Thymus (tissue), 14 donors: Measurements from ENCODE around the gene MRM1. TPM values are rescaled to one million over a fixed set of nuclear protein-coding genes. Genes with fewer than 3 reads are reported as not detected.

Experiments used
- DNase-seq, 9 donors: peaks; one replicate each; pipeline ENCODE4 v3.0.0-alpha.2; 2013; ENCODE audit warnings: low spot score in 9 of 9, low read depth in 6 of 9, missing footprints in 1 of 9
- H3K27ac ChIP-seq, 2 donors: one replicate each; pipeline ENCODE4 v1.5.1; 2013; ENCODE audit warnings: control low read depth in 1 of 2, low read depth in 1 of 2, low read length in 1 of 2, mild to moderate bottlenecking in 1 of 2, moderate library complexity in 1 of 2
- H3K27me3 ChIP-seq, 2 donors: one replicate each; pipeline ENCODE4 v1.5.1; 2013; ENCODE audit warnings: low read length in 1 of 2; ENCODE audit not compliant: control insufficient read depth in 2 of 2, insufficient read depth in 1 of 2
- H3K36me3 ChIP-seq, 2 donors: one replicate each; pipeline ENCODE4 v1.5.1; 2013; ENCODE audit warnings: low read length in 1 of 2, mild to moderate bottlenecking in 1 of 2, moderate library complexity in 1 of 2; ENCODE audit not compliant: control insufficient read depth in 2 of 2, insufficient read depth in 2 of 2
- H3K4me1 ChIP-seq, 2 donors: one replicate each; pipeline ENCODE4 v1.5.1; 2013; ENCODE audit warnings: low read length in 2 of 2; ENCODE audit not compliant: control insufficient read depth in 2 of 2, insufficient read depth in 2 of 2
- H3K4me3 ChIP-seq, 2 donors: one replicate each; pipeline ENCODE4 v1.5.1; 2013; ENCODE audit warnings: low read length in 2 of 2, control low read depth in 1 of 2, mild to moderate bottlenecking in 1 of 2
- H3K9me3 ChIP-seq, 2 donors: one replicate each; pipeline ENCODE4 v1.5.1; 2013; ENCODE audit warnings: low read length in 1 of 2, mild to moderate bottlenecking in 1 of 2; ENCODE audit not compliant: control insufficient read depth in 2 of 2, insufficient read depth in 1 of 2
- WGBS: extraction: QIAGEN DNeasy Blood & Tissue Kit; methylation state at CpG from one replicate; pipeline ENCODE4 v1.1.7; 2013; 5-methylcytosine and 5-hydroxymethylcytosine counted together
- long read RNA-seq, 10 donors: transcript quantifications; one replicate each; lab custom pipeline, GENCODE V29; 2026
- polyA plus RNA-seq: library from polyadenylated mRNA; stranded (reverse); fragments of 200-250 nt; gene quantifications from one replicate; pipeline ENCODE4 v1.2.3, GENCODE V29; 2013
- total RNA-seq: library from RNA; stranded (reverse); fragments of 120-200 nt; gene quantifications from one replicate; pipeline ENCODE4 v1.2.4, GENCODE V29; 2013
- donor health status: healthy.

The MRM1 gene, protein sequence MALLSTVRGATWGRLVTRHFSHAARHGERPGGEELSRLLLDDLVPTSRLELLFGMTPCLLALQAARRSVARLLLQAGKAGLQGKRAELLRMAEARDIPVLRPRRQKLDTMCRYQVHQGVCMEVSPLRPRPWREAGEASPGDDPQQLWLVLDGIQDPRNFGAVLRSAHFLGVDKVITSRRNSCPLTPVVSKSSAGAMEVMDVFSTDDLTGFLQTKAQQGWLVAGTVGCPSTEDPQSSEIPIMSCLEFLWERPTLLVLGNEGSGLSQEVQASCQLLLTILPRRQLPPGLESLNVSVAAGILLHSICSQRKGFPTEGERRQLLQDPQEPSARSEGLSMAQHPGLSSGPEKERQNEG
- 4.9 TPM for total RNA-seq
- 6.2 TPM for polyA plus RNA-seq
- long read RNA-seq, donor 1 = 0 reads
- long read RNA-seq, donor 2 = 0 reads
- long read RNA-seq, donor 3, partial matches to known transcripts = 0 of 2 reads
- long read RNA-seq, donor 3, other reads (novel, unspliced or antisense) = 0 of 2 reads
- long read RNA-seq, donor 4 = 0 reads
- long read RNA-seq, donor 5, partial matches to known transcripts = 0 of 4 reads
- long read RNA-seq, donor 5, other reads (novel, unspliced or antisense) = 0 of 4 reads
- long read RNA-seq, donor 6, partial matches to known transcripts = 0 of 3 reads
- long read RNA-seq, donor 6, other reads (novel, unspliced or antisense) = 0 of 3 reads
- long read RNA-seq, donor 7 = 0 reads
- long read RNA-seq, donor 8 = 0 reads
- long read RNA-seq, donor 9, partial matches to known transcripts = 0 of 1 reads
- long read RNA-seq, donor 9, other reads (novel, unspliced or antisense) = 0 of 1 reads
- long read RNA-seq, donor 10, partial matches to known transcripts = 0 of 4 reads
- long read RNA-seq, donor 10, other reads (novel, unspliced or antisense) = 0 of 4 reads

DNA sequence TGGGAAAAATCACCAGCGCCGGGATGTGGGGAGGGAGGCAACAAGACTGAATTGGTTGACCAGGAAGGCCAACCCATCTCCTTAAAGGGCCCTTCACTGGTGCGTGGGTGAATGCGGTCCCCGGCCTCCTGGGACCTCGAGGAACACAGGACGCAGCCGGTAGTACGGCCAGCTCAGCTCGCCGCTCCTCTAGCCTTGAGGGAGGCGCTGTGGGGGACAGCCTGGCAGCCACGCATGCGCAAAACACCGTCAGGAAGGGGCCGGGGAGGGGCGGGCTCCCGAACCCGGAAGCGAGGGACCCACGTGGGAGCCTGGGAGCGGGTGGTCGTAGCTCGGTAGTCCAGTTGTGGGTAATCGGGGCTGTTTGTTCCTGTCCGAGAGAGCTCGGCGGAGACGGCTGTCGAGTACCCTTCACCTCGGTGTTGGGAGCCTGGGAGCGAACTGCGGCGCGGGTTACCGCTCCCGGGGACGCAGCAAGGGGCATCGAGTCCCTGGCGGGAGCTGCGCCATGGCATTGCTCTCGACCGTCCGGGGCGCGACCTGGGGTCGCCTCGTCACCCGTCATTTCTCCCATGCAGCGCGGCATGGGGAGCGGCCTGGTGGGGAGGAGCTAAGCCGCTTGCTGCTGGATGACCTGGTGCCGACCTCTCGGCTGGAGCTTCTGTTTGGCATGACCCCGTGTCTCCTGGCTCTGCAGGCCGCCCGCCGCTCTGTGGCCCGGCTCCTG lies at the start of gene MRM1:
Gene MRM1, plus strand, starts transcription at position 281 of the 727 bp plus-strand sequence. Its CDS starts 228 bp downstream, at position 509.
- peaks cover 0 to 10% of the 10 kb centered on the region in 2 donors for H3K27me3 ChIP-seq
- peak within 1 kb of the TSS; percentile 71 to 82 for H3K27ac ChIP-seq
- no peaks in the 10 kb centered on the region for H3K36me3 ChIP-seq
- peaks cover 0 to 2% of the 10 kb centered on the region in 2 donors for H3K9me3 ChIP-seq
- peak; percentile 64 to 91 (median 84) for DNase-seq
- H3K4me1 ChIP-seq = peaks cover 11 to 20% of the 10 kb centered on the region in 2 donors
- WGBS = under 1% methylated on average over 60 of the region's 60 CpGs
- H3K4me3 ChIP-seq = peak within 1 kb of the TSS; percentile 83 to 91

DNA sequence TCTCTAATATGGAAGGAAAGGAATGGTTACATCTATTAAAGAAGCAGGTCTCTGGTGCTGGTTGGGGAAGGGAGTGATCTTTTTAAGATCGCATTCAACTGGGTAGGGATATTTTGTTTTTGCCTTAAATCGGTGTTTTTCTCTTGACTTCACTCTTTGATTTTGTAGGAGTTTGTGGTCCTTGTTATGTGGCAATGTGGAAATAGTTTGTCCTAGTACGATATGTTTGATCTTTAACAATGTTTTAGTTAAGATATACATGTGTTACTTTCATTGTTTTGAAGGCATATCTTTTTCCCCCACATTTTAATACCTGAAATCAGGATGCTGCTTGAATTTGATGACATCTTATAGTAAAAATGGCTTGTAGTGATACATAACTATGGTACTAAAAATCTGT lies 47.9 kb upstream of the MRM1 start:
- no peak overlapping the region for H3K4me3 ChIP-seq
- H3K36me3 ChIP-seq = peaks cover 20 to 30% of the 10 kb centered on the region in 2 donors
- no peaks in the 10 kb centered on the region for H3K27me3 ChIP-seq
- 51% methylated on average over 3 of the region's 3 CpGs for WGBS
- H3K4me1 ChIP-seq = peaks cover 0 to 5% of the 10 kb centered on the region in 2 donors
- H3K27ac ChIP-seq = no peak overlapping the region
- no peaks in the 10 kb centered on the region for H3K9me3 ChIP-seq
- DNase-seq = no peak

DNA sequence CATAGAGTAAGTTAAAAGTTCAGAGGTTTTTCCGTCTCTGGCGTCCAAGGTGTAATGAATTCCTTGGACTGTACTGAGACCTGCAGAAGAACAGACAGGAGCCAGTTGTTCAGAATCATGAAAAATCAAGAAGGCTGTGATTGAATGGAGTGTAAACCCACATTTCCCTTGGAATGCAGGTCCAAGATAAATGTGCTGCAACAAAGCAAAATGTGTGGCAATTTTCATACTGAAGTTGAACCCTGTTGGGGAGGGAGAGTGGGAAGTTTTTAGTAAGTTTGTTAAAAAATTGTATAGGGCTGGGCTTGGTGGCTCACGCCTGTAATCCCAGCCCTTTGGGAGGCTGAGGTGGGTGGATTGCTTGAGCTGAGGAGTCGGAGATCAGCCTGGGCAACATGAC lies 35.3 kb upstream of the MRM1 start:
- 97% methylated on average over 4 of the region's 4 CpGs for WGBS
- no peaks in the 10 kb centered on the region for H3K4me1 ChIP-seq
- DNase-seq = no peak
- H3K9me3 ChIP-seq = no peaks in the 10 kb centered on the region
- H3K4me3 ChIP-seq = no peak overlapping the region
- peaks cover 57 to 73% of the 10 kb centered on the region in 2 donors for H3K36me3 ChIP-seq
- H3K27me3 ChIP-seq = no peaks in the 10 kb centered on the region
- no peak overlapping the region for H3K27ac ChIP-seq

DNA sequence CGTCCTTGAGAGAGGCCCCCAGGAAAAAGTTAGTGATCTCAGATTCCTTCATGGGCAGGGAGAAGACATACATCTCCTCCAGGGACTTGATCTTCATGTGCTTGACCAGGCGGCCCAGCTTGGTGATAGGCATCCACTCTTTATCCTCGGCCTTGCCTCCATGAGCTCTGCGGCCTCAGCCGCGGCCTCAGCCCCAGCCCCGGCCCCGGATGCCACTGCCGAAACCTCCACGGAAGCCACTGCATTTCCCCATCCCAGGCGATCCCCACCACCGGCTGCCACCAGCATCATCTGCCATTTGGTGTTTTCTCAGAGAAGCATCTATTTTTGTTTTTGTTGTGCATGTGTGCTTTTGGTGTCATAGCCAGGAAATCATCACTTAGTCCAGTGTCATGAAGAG lies 26.4 kb upstream of the MRM1 start:
- no peaks in the 10 kb centered on the region for H3K27me3 ChIP-seq
- no peaks in the 10 kb centered on the region for H3K4me1 ChIP-seq
- H3K4me3 ChIP-seq = no peak overlapping the region
- H3K9me3 ChIP-seq = no peaks in the 10 kb centered on the region
- H3K36me3 ChIP-seq = peaks cover 50 to 62% of the 10 kb centered on the region in 2 donors
- DNase-seq = no peak
- no peak overlapping the region for H3K27ac ChIP-seq
- 98% methylated on average over 12 of the region's 12 CpGs for WGBS

DNA sequence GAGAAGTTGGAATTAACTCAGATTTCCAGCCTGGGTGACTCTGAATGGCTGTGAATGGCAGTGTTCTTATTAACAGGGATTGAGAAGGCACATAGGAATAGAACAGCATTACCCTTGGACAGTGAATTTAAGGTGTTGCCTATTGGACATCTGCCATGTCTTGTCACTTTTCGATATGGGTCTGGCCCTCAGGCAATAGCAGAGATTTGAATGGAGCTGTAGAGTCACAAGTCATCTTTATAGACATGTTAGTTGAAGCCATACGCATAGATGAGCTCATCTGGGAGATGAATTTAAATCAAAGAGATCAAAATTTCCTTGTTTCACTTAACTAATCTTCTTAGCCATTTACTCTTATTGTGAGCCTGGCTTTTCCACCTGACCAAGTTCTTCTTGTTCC lies 24.6 kb upstream of the MRM1 start:
- Histone ChIP-seq H3K9me3 (no peaks in the 10 kb centered on the region), H3K27me3 (no peaks in the 10 kb centered on the region), H3K4me3 (no peak overlapping the region), H3K27ac (no peak overlapping the region), H3K36me3 (peaks cover 44 to 65% of the 10 kb centered on the region in 2 donors), H3K4me1 (no peaks in the 10 kb centered on the region)
- 96% methylated on average over 2 of the region's 2 CpGs for WGBS
- no peak for DNase-seq

DNA sequence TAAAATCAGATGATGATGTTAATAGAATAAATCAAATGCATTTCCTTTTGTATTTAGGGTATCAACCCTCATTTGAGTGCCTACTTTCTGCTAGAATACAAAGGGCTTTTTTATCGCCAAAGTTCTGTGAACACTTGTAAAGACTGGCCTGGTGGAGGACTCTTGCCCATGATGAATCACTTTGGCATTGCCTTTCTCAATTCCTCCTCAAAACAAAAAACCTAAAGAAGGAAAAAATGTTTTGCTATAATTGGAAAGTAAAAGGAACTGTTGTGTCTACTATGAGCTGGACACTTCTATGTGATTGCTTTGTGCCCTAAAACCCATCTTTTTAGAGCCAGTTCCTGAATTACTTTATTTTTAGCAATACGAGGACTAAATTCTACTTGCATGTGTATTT lies 22.7 kb upstream of the MRM1 start:
- Histone ChIP-seq H3K36me3 (peaks cover 43 to 64% of the 10 kb centered on the region in 2 donors), H3K27me3 (no peaks in the 10 kb centered on the region), H3K4me3 (no peak overlapping the region), H3K9me3 (no peaks in the 10 kb centered on the region), H3K27ac (no peak overlapping the region), H3K4me1 (no peaks in the 10 kb centered on the region)
- DNase-seq = no peak
- WGBS = 97% methylated on average over 2 of the region's 2 CpGs

DNA sequence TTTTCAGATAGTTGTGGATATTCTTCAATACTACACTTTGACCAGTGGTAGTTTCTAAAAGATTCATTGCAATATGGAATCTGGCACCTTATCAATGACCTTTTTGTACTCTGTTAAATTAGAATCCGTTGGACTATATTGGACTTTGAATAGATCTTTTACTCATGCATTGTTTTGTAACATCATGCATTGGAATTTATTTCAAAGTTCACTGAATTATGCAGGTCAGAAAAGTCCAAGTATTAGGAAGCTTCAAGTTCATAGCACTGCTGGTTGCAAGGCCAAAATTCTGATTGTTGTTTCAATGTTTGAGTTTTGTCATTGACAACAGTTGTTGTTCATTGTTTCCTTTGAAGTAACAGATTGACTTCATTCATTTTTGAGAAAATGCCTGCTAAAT lies 17.6 kb upstream of the MRM1 start:
- DNase-seq = no peak
- H3K9me3 ChIP-seq = no peaks in the 10 kb centered on the region
- no peak overlapping the region for H3K27ac ChIP-seq
- H3K36me3 ChIP-seq = peaks cover 51 to 85% of the 10 kb centered on the region in 2 donors
- no peaks in the 10 kb centered on the region for H3K27me3 ChIP-seq
- no peaks in the 10 kb centered on the region for H3K4me1 ChIP-seq
- 97% methylated on average over 1 of the region's 1 CpG for WGBS
- H3K4me3 ChIP-seq = no peak overlapping the region

DNA sequence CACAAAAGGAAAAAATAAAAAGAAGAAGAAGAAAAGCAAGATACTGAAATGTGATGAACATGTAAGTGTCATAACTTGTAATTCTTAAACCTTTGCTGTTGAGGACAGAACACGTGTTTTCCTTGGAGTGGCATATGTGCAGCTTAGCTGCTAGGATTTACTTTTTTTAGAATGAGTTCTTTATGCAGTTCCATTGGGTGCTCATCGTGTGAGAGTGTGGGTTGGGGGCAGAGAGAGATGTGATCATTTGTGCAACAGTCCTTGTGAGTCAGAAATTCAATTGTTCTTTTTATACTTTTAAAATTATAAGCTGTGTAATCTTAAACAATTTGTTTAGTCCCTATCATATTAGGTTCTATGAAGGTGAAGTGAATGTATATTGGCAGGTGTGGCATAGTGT lies 15.2 kb upstream of the MRM1 start:
- DNase-seq = no peak
- Histone ChIP-seq H3K4me3 (no peak overlapping the region), H3K4me1 (no peaks in the 10 kb centered on the region), H3K9me3 (no peaks in the 10 kb centered on the region), H3K27ac (no peak overlapping the region), H3K27me3 (no peaks in the 10 kb centered on the region), H3K36me3 (peaks cover 34 to 80% of the 10 kb centered on the region in 2 donors)
- WGBS = 98% methylated on average over 2 of the region's 2 CpGs
